ENCODE results near the gene PGRMC2.

GRCh38 chr4:128287871-128288688, 467 bp upstream of the PGRMC2 start:
- TF ChIP-seq ZNF274 (IDR thresholded peaks at IDR 0.05; ENCODE audit: low read depth, low read length) (no peak), YY1 (IDR thresholded peaks at IDR 0.05; ENCODE audit: insufficient read depth, insufficient read length) (no peak), SUZ12 (IDR thresholded peaks at IDR 0.05; ENCODE audit: extremely low read depth, insufficient read depth, insufficient read length) (no peak)

Measured in NT2/D1 (cell line).